HG02610 (cell line): ENCODE data around the gene KCTD5.
"Not testable (repeated sequence)": the region's sequence is repeated elsewhere in the genome, so short reads cannot be mapped to it uniquely, and the experiment has no call there.

Source experiments
- ATAC-seq: cut with Tn5 transposase; IDR thresholded peaks from one replicate; pipeline ENCODE4 v1.9.1; 2021; ENCODE audit warnings: mild to moderate bottlenecking, moderate library complexity; ENCODE audit not compliant: unreplicated experiment

The KCTD5 gene

DNA sequence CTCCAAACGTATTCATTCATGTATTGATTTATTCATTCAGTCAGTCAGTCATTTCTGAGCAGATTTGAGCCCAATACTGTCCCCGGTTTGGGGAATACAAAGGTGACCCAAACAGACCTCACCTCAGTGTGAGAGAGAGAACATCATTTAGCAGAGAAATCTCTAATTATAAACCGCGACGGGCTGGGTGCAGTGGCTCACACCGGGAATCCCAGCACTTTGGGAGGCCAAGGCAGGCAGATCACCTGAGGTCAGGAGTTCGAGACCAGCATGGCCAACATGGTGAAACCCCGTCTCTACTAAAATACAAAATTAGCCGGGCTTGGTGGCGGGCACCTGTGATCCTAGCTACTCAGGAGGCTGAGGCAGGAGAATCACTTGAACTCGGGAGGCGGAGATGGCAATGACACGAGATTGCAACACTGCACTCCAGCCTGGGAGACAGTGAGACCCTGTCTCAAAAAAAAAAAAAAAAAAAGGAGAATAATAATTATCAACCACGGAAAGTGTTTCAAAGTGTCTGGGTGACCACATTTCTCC is 39.4 kb downstream of the KCTD5 start:
- ATAC-seq, result not testable (repeated sequence)

DNA sequence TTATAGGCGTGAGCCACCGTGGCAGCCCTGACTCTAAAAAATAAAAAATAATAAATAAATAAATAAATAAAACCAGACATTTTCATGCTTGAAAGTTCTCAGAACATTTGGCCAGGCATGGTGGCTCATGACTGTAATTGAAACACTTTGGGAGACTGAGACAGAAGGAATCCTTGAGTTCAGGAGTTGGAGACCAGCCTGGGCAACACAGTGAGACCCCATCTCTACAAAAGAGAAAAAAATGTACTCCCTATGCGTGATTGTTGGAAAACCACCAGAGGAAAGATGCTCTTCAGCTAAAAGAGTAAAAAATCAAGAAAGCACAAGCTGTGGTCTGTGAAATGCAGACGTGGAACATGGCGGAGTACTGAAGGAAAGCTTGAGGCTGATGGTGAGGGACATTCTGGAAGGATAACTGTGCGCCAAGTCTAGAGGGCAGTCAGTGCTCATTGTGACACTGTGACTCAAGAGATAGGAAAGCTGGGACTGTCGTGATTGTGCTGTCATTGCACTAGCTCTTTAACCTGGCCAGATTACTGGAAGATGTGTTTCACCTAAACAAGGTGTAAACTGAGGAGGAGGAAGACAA is 41.9 kb downstream of the KCTD5 start:
- no peak for ATAC-seq

DNA sequence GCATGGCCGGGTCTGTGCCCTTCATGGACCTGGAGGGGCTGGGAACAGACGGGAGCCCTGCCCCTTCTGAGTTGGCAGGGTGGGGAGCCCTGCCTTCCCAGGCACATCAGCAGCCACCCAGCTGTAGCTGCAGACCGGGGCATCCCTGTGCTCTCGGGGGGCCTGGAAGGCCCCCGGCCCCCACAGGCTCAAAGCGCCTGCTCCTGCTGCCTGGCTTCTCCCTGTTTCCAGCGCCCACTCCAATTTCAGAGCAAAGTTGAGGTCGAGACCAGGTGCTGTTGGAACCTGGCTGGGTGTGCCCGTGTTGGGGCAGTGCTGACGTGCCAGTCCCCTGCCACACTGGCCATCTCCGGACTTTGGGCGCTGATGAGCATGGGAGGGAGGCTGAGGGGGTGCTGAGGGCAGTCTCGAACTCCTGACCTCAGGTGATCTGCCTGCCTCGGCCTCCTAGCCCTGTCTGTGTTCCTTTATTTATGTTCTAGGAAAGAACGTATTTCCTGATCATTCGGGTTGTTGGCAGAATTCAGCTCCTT is 42.6 kb downstream of the KCTD5 start:
- no peak for ATAC-seq

DNA sequence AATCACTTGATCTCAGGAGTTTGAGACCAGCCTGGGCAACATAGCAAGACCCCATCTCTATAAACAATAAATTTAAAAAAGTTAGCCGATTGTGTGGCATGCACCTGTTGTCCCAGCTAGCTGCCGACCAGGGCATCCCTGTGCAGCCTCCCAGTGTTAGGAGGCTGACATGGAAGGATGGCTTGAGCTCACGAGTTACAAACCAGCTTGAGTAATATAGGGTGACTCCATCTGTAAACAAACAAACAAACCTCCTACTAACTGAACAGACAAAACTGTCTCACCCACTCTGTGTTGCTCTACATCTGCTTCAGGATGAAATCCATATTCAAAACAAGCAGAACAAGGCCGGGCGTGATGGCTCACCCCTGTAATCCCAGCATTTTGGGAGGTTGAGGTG is 44.6 kb downstream of the KCTD5 start:
- no peak for ATAC-seq

DNA sequence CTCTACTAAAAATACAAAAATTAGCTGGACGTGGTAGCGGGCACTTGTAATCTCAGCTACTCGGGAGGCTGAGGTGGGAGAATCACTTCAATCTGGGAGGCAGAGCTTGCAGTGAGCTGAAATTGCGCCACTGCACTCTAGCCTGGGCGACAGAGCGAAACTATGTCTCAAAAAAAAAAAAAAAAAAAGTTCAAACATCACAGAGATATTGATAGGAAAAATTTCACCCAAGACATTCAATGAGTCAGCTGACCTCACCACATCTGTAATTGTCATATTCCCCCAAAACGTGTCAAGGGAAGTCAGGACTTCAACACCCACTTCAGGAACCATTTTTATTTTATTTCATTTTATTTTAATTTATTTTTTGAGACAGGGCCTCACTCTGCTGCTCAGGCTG is 45.7 kb downstream of the KCTD5 start:
- ATAC-seq, result no peak

DNA sequence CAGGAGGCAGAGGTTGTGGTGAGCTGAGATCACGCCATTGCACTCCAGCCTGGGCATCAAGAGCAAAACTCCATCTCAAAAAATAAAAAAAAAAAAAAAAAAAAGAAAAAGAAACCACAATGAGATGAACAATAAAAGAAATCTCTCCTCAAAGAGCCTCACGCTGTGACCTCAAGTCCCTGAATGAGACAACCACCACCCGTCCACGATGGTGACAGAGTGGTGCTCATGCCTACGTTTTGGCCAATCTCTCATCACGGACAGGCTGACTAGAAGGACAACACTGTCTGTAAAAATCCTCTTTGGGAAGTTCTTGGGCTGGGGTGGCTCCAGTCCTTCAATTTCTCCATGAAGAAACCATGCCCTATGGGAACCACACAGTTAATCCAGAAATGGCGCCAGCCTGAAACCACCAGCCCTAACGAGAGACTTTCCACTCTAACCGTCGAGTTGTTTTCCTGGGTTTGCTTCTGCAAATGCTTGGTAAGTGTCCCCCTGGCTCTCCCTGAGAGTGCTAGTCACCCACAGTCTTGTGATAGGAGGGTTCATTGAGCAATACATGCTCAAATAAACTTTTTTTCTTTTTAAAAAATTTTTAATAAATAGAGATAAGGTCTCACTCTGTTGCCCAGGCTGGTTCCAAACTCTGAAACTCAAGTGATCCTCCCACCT is 52.7 kb downstream of the KCTD5 start:
- no peak for ATAC-seq

DNA sequence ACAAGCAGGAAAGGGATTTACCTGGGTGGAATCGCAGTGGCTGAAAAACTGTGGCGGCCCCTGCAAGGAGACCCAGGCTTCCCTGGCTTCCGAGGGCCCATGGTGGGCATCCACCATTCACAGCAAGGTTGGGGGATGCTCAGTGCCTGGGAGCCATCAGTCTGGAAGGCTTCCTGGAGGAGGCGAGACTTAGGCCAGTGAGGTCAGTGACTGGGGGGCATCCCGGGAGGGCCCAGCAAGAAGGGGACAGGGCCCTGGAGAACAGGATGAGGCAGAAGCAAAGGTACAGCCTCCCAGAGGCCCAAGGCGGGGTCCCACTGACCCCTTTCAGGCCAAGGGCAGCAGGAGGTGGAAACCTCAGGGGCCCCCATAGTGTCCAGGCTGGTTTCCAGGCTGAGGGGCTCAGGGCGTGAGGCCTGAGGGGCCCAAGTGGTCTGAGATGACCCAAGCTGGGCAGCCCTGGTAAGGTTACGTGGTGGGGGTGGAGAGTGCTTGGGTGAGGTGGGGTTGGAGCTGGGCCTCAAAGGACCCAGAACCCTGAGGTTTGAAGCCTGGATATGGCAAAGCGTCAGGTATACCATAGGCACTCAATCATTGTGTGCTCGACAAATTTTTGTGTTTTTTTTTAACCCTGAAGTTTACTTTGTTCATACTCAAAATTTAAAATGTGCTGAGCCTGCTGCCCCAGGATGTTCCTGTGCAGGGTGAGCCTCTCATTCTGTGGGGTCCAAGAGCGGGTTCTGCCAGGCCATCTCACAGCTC is 54.3 kb downstream of the KCTD5 start:
- no peak for ATAC-seq

DNA sequence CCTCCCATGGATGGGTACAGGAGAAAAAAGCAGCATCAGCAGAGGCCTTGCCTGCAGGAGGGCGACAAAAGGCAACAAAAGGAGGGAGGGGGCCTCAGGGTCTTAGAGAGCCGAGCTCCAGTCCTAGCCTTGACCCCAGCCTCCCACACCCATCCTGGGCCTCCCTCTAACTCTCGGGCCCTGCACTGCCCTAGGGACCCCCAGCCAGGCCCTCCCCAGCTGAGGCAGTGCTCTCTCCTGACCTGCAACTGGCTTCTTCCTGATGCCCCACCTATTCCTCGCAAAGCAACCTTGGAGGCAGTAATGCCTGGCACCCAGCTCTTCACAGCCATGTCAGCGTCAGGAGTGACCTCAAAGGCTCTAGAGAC is 54.9 kb downstream of the KCTD5 start:
- ATAC-seq, result no peak

DNA sequence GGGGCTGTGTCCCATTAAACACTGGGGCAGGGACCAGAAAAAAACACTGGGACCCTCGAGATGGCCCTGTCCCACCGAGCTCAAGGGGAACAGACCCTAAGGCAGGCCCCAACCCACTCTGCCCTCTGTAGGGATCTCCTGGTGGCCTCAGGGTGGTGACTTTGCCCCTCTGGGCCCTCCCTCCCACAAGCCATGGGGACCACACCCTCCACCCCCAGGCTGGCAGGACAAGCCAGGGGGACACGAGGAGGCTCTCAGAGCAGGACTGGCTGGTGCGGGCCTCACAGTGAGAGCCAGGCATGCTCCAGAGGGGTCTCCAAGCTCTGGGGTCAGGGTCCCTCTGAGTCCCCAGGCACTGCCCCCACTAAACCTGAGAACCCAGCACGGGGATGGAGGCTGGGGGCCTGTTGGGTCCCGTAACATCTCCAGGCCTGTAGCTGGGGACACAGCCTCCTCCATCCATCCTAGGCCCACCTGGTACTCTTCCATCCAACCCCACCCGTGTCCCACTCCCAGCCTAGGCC is 55.6 kb downstream of the KCTD5 start:
- no peak for ATAC-seq

DNA sequence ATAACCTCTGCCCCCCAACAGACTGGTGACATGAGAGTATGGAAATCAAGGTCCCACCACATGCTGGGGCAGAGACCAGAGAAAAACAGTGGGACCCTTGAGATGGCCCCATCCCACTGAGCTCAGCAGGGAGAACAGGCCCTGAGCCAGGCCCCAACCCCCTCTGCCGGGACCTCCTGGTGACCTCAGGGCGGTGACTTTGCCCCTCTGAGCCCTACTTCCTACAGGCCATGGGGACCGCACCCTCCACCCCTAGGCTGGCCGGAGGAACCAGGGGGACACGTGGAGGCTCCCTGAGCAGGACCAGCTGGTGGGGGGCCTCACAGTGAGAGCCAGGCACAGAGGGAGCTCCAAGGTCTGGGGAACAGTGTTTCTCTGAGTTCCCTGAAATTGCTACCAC is 56.3 kb downstream of the KCTD5 start:
- no peak for ATAC-seq

DNA sequence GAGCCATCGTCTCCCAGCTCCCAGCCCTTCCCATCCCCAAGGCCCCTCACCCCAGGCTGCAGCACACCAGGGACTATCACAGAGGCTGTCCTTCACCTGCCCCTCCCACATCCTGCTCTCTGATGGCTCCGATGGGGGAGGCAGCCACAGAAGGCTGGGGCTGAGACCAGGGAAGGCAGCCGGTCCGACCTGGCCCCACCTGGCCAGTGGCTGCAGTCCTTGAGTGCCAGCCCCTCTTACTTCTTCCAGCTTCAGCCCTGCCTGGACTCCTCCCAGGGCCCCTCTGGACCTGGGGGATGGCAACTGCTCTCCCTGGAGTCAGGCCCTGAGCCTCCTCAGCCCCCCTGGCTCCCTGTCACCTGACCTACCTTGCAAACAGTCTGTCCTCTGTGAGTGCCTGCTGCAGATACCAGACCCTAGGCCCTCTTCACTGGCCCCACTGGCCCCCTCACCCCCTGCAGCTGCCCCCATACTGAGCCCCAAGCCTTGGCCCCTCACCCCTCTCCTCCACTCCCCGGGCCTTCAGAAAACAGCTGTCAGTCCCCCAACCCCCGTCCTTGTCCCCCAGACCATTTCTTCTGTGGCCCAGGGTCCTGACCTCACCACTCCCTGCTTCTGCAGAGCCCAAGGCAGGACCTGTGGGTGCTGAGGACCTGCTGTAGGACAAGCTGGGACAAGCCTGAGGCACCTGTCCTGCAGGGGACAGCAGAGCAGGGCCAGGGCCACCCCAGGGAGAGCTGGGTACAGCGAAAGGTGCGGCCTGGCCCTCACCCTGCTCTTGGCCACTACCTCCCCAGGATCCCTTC is 57.5 kb downstream of the KCTD5 start:
- no peak for ATAC-seq

DNA sequence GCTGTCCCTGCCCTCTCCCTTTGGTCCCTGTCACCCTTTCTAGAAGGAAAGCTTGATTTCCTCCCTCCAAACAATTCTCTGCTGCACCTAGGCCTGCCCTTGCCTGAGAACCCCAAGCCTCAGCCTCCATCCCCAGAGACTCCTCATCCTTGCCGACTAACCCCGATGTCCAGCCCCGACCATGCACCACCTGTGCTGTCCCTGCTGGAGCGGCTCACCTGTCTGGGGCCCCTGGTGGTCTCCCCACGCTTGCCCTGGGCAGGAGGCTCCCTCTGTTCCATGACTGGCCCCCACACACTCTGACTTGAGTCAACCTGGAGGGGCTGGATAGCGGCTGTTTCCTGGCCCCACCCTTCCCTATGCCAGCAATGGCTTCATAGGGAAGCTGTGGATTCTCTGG is 58.2 kb downstream of the KCTD5 start:
- ATAC-seq, result no peak

DNA sequence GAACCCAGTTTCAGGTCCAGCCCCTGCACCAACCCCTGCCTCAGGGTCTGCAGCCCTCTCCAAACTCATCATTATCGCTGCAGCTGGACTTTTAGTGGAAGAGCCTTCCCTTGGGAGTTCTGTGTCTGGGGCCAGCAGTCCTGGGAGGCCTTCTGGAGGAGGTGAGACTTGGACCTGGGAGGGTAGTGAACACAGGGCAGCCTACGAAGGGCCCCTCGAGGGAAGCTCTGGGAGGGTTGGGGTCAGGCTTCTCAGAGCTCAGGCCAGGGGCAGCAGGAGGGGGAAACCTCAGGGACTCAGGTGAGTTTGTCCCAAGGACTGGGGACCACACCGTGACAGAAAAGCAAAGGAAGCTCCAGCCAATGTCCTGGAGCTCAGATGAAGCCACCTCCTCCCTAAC is 58.8 kb downstream of the KCTD5 start:
- no peak for ATAC-seq

DNA sequence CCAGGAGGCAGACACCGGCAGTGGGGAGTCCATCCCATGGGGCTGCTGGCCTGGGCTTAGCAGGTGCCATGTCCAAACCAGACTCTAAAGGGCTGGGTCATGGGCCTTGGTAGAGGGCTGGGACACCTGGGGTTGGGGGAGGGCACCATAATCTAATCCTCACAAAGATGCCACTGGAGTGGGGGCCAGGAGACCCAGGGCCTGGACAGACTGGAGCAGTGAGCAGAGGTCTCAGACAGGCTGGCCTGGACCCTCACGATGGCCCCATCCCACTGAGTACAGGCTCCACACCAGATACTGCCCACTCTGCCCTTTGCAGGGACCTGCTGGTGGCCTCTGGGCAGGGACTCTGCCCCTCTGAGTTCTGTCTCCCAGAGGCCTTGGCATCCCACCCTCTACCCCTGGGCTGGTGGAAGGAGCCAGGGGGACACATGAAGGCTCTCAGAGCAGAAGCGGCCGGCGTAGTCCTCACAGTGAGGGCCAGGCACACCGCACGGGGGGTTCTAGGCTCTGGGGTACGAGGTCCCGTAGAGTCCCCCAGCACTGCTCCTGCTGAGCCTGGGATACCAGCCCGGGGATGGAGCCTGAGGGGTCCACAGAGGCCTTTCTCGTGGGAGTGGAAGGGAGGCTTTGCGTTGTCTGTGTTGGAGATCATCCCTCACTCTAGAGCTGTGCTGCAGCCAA is 60.1 kb downstream of the KCTD5 start:
- no peak for ATAC-seq

DNA sequence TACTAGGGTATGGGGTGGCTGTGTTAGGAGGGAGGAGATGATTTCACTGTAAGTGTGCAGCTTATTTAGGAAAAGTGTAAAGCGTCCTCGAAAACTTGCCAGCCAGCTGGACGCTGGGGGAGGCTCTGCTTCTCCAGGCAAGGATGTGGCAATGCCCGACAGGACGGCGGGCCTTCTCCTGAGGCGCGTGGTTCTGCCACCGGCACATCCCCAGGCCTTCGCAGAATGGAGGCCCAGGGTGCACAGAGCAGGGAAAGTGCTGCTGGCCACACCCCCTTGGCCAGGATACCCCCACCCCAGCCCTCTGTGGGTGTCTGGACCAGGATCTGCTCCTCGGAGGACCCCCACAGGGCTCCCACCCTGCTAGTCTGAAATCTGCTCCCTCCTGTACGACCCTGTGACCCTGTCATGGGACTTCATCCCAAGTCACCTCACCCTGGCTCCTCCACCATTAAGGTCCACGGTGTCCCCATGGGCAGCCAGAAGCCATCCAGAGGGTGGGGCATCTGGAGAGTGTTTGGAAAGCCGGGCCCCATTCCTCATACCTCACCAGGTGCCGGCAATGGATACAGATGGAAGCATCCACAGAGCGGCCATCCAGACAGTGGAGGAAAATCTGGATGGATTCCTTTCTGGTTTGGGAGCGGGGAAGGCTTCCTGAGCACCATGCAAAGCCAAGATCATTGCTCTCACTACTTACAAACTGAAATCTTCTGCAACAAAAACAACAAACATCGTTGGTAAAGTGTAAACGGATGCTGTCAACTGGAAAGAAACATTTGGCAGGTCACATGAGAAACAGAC is 60.9 kb downstream of the KCTD5 start:
- ATAC-seq, result no peak

DNA sequence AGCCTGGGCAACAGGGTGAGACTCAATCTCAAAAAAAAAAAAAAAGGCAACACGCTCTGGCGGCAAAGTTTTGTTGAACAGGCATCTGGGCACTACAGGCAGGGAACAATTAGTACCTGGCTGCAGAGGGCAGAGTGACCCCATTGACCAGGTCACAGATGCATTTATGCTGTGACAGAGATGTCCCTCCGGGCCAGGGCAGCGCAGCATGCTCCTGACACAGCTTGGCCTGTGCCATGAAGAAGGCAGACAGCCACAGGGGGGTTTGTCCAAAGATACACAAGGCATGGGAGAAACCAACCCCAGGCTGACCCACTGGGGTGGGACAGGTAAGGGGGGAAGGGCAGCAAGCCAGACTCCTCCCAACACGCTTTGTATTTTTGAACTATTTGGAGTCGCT is 62.4 kb downstream of the KCTD5 start:
- no peak for ATAC-seq

DNA sequence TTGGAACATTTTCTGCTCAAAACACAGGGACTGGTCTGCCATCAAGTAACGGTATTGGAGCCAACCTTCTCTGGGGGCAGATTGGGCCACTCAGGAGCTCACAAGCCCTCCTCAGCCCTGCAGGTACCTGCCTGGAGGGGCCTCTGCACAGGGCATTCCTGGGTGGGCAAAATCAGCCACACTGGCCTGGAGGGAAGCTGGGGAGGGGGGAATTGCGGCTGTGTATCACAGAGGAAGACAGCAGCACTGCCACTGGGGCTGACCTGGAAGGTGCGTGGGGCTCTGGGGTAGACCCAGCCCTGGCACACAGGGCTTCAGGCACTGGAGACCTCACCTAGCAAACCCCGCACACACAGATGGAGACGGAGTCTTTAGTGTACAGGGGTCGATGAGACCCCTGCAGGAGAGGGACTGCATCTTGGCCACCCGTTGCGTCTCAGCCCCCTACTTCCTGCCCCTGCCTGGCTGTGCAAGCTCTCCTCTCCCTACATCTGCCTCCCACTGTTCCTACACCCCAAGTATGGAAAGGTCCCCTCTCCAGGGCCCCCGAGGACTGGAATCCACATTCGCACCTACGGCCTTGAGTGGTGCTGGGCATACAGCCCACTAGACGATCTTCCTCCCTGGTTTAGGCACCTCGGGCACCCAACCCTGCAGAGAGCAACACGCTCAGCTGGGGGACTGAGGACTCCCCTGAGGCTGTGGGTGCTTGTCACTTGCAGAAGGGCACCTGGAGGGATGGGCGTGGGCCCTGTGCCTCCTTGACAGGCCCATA is 63.0 kb downstream of the KCTD5 start:
- ATAC-seq, result no peak

DNA sequence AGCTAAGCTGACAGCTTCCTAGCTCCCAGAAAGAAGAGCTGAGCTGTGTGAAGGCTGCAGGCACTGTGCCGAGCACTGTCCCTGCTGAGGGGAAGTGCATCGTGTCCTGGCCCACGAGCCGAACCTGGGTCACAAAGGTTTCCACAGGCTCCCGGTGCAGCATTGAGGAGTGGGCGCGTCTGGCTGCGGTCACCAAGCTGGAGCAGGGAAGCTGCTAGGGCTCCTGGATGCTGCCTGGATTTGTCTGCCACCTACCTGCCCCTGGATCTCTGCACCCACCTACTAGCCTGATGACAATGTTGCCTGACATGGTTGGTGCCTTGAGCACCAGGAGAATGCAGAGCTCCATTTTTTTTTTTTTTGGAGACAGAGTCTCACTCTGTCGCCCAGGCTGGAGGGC is 63.6 kb downstream of the KCTD5 start:
- ATAC-seq, result no peak
